GM21717 (cell line): ENCODE data around the gene ARHGAP4.

Source experiments
- ATAC-seq: cut with Tn5 transposase; IDR thresholded peaks from one replicate; pipeline ENCODE4 v1.9.1; 2021; ENCODE audit warnings: mild to moderate bottlenecking, moderate library complexity; ENCODE audit not compliant: unreplicated experiment

The ARHGAP4 gene

GRCh38 chrX:153947009-153947769, 21.1 kb upstream of the ARHGAP4 start:
- ATAC-seq: peak; percentile 79

DNA sequence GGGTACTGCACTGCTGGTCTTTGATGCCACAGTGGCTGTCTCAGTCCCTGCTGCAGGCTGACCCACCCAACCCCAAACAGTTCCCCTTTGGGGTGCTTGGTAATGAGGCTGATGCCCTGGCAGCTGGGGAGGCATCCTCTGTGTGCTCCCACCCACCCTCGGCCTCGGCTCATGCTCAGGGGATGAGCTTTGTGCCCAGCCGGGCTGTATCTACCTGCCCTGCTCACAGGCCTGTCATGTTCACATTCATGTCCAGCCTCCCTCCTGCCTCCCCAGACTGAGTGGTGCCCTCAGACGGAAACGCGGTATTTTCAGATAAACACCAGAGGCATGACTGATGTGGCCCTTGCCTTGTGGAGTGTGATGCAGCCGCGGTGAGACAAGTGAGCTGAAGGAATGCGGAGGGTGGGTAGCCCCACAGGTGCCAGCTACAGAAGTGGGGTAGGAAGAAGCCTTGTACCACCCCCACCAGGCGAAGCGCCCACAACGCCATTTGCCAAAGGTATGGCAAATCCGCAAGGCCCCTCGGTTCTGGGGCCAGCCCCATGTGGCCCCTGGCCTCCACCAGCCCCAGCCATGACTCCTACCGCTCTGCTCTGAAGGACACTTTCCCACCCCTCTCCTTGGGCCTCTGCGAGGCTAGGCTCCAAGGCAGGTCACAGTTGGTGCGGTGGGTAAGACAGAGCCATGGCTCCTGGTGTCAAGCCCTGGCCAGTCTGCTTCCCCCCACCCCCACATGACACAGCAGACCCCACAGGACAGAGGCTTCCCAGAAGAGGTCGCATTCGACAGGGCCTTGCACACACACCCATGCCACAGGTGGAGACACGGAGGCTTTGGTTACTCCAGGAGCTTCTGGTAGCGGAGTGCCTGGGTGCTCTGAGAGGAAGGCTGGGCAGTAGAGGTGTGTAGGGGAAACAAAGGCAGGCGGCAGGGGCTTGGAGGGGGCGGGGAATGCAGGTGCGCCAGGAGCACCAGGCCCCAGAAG, 20.2 kb upstream of the ARHGAP4 start:
- ATAC-seq: no peak

DNA sequence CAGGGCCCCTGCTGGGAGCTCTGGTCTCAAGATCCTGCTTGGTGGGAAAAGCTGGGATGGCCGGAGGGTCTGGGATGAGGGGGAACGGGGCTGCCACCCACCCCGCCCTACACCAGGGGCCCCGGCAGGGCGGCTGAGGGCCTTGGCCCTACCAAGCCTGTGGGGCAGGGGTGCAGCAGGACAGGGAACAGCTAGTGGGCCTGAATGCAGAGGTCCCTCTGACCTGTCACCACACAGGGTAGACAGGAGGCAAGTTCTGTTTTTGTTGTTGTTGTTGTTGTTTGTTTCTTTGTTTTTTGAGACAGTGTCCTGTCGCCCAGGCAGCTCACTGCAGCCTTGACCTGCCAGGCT, 18.7 kb upstream of the ARHGAP4 start:
- ATAC-seq: no peak

GRCh38 chrX:153944140-153944799, 18.2 kb upstream of the ARHGAP4 start, which contains the start of gene RENBP:
Gene RENBP, minus strand, starts transcription at chrX:153944643. Its CDS starts 33 bp downstream, at chrX:153944610.
- ATAC-seq: no peak

GRCh38 chrX:153941336-153942252, 15.5 kb upstream of the ARHGAP4 start:
- ATAC-seq: no peak

DNA sequence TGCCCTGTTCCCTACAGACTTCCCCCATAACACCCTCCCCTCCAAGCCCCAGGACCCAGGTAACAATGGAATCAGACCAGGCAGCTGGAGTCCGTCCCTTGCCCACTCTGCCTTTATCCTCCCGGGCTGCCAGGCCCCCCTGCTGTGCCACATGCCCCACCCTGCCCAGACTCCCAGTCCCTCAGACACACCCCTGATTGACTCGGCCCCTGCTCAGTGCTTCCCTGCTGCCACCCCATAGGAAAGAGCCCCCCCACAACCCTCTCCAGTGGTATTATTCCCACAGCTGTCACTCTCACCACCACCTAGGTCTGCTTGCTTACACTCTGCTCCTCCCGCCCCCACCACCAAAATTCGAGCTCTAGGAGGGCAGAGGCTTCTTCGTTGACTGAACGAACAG, 13.5 kb upstream of the ARHGAP4 start:
- no peak for ATAC-seq

DNA sequence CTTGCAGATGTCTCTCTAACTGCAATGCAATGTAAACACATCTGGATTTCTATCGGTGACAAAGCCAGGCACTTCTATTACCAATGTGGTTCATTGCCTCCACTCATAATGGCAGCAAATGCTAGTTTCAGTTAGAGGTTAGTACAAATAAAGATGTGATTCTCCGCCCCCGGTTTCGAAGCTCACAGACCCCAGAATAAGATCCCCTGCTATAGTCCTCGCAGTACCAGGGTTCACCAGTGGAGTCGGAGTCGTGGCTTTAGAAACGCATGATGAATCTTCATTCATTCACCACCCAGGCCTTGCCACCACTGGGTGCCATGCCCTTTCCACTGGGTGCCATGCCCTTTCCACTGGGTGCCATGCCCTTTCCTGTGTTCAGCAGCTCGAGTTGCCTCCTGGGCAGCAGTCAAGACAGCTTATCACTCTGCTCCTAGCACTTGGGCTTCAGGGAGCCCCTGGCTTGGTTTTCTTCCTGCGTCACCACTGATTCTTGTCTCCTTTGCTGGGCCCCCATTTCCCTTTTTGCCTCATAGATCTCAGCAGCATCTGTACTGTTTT, 12.2 kb upstream of the ARHGAP4 start:
- no peak for ATAC-seq

DNA sequence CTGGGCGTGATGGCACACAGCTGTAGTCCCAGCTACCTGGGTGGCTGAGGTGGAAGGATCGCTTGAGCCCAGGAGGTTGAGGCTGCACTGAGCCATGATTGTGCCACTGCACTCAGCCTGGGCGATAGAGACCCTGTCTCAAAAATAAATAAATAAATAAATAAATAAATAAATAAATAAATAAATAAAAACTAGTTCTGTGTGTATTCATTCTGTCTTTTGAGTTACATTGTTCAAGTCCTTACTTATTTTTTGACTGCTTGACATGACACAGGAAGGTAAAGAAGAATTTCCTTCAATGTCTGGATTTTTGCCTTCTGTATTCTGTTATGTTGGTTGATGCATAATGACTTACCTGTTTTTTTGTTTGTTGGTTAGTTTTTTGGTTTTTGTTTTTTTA, 11.0 kb upstream of the ARHGAP4 start:
- ATAC-seq: no peak

DNA sequence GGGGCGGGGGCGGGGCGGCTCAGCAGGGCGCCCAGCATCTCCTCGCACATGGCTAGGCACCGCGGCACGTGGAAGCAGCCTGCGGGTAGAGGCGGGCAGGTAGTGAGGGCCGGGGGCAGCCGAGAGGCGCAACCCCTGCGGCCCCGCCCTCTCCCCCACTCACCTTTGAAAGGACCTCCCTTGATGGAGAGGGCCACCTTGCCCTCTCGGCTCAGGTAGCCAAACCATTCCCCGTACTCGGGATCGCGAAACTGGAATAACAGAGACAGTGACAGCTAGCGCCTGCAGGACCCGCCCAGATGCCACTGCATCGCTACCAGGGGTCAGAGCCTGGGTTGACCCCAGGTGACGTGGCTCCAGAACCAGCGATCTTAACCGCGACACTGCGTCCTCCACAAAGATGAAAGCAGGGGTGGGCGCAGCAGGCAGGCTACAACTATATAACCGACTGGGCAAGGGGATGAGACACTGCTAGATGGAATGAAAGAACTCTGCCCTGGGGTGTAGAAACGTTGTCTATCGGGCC, 9.3 kb upstream of the ARHGAP4 start:
- peak; percentile 3 for ATAC-seq

GRCh38 chrX:153934762-153935325, 8.8 kb upstream of the ARHGAP4 start, which contains the start of gene NAA10:
Gene NAA10, minus strand, starts transcription at chrX:153935037. Its CDS starts 133 bp downstream, at chrX:153934904.
- peak; percentile 81 for ATAC-seq

DNA sequence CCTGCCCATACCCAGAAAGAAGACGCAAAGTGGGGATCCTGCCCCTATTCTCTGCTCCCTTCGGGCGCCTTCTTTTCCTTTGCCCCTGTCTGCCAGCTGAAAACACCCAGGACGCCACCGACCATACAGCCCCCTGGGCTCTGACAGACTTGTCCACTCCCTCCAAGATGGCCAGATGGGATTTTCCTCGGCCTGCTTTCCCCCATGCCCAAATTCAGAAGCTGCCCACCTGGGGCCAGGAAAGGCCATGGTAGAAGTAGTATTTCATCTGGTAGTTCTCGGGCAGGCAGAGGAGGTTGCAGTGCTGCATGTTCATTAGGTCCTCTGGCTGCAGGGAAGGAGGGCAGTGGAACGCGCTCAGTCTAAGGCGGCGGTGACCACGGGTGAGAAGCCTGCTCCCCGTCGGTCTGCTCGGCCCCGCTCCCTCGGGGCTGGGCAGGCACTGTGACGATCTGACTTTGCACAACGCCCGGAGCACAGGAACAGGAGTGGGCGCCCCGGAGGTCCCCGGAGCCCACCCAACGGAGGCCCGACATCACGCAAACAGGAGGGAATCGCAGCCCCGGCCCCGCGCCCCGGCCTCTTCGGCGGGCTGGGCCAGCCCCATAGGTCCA, 8.2 kb upstream of the ARHGAP4 start:
- peak; percentile 3 for ATAC-seq

- no peak for ATAC-seq
Measured at GRCh38 chrX:153933748-153934147, 7.7 kb upstream of the ARHGAP4 start.

DNA sequence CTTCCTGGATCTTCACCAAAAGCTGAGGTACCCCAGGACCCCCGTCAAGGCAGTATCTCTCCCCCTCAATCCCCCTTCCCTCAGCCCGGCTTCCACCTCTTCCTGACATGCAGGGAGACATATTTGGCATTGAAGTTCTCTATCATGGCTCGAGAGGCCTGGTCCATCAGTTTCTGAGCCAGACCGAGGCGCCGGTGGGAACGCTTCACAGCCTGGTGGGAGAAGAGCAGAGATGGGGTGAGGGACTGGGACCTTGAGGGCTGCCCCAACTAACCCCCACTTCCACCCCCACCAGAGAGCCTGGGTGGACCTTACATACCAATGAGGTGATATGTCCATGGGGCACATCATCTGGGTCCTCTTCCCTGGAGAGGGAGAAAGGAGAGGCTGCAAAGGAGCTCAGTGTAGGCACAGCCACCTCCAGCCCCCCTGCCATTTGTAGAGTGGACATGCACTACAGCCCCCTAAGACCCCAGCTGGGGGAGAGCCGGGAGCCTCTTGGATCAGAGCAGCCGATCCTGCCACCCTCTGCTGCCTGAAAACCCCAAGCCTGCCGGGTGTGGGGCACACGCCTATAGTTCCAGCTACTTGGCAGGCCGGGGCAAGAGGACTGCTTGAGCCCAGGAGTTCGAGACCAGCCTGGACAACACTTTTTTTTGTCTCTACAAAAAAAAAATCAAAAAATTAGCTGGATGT, 6.3 kb upstream of the ARHGAP4 start:
- ATAC-seq: no peak

GRCh38 chrX:153931748-153932147, 5.7 kb upstream of the ARHGAP4 start:
- ATAC-seq: no peak

GRCh38 chrX:153931151-153931550, 5.1 kb upstream of the ARHGAP4 start:
- no peak for ATAC-seq

DNA sequence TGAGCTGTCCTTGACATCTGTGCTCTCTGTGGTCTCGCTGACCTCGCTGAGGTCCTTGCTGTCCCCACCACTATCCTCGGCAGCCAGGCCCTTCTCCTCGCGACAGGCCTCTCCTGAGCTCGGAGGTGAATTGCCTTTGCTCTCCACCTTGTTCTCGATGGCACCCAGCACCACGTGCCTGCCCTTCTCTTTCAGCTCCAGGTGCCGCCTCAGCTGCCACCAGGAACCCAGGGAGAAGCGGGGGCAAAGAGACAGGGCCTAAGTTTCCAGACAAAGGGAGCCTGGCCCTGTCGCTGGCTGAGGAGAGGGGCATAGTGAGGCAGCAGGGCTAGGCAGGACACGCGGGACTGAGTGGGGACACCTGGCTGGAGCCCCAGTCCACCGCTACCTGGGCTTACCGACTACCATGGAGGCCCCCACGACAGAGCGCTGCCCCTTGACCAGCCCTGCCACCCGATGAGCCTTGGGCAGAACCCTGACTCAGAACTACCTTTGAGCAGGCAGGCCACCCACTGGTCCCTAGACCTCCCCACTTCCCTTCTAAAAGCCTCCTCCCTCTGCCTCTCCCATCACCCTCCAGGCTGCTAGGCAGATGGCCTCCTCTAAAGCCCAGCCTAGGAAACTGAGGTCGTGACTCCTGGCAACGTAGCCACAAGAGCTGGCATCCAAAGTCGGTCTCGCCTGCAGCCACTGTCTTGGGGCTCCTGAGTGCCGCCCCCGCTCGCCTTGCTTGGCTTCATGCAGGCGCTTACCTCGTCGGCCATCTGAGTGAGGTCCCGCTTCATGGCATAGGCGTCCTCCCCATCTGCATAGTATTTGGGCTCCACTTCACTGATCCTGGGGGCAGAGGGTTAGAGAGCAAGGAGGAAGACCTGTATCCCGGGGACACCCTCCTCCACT, 4.2 kb upstream of the ARHGAP4 start:
- ATAC-seq: no peak

DNA sequence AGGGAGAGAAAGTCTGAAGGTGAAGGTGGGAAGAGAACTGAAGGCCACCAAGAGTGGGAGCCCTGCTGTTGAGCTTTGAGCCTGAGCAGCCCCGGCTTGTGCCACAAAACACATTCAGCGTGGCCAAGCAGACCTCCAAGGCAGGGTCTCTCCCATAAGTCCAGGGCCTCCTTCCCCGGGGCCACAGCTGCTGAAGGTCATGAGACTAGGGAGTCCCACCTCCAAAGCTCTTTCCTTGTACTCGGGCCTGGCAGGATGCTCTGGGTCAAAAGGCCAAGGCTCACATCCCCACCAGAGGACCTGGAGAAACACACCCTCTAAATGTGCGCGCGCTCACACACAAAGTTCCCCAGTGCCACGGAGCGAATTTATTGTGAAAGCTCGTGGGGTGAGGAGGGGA, 3.5 kb upstream of the ARHGAP4 start:
- ATAC-seq: no peak
